HL-60/S4 (cell line): ENCODE results near the gene EEF1G.
"Not testable (repeated sequence)": the region's sequence is repeated elsewhere in the genome, so short reads cannot be mapped to it uniquely, and the experiment has no call there.

ENCODE experiments used
- in situ Hi-C: fragments of 300-500 bp; cut with MboI; formaldehyde crosslinking; loops from 2 replicates; pipeline ENCODE4 v1.14.3; 2022; ENCODE audit warnings: low sequenced_read_pairs

The EEF1G gene

DNA sequence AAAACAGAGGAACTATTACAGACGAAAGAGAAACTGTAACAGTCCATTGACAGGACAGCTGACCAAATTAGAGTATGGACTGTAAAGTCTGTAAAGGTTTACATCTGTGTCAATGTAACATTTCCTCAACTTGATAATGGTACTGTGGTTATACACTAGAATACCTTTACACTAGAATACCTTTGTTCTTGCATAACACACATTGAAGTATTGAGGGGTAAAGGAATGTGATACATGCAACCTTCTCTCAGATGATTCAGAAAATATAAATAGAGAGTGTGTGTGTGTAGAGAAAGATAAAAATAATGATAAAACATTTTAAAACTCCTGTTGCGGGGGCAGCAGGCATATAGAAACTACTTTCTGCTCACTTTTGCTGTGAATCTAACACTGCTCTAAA, 5.6 kb upstream of the EEF1G start:
- in situ Hi-C loops, result no loop called here

DNA sequence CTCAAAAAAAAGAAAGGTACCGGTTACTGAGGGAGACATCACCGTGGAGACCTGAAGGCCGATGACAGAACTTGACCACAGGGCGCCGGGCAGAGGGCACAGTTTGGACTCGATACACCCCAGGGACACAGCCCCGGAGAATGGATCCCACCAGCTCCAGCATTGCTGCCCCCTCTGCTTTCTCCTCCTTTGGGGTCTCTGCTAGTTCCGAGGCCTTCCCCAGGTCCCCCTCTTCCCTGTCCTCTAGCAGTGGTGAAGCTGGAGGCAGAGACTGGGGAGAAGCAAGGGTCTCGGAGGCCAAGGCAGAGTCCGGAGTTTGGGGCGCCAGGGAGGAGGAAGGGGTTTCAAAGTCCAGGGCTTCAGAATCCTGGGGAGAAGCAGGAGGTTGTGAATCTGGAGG, 4.8 kb upstream of the EEF1G start:
- in situ Hi-C loops, result no loop called here

DNA sequence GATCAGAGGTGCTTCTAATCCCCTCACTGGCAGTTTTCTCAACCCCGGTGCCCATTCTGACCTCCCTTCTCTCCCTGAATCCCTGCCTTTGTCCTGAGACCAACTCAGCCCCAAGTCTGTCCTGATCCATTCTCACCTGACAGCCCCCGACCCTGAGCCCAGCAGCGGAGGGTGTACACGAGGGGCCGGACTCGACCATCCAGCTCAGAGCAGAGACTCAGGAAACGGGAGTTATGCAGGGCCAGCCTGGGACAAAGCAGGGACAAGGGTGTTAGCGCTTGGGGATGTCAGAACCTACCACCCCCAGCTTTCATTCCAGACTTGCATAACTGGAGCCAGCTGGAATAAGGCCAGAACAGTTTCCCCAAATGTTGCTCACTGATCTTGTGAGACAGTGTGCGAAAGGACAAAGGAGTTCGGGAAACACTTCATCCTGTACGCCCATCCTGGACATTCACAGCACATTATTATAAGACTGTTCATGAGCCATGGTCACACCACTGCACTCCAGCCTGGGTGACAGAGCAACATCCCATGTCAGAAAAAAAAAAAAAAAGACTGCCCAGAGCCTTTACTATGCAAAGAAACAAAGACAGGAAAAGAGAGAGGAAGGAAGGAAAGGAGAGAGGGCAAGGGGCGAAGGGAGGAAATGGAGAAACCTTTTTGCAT, 3.5 kb upstream of the EEF1G start:
- in situ Hi-C loops, result no loop called here

DNA sequence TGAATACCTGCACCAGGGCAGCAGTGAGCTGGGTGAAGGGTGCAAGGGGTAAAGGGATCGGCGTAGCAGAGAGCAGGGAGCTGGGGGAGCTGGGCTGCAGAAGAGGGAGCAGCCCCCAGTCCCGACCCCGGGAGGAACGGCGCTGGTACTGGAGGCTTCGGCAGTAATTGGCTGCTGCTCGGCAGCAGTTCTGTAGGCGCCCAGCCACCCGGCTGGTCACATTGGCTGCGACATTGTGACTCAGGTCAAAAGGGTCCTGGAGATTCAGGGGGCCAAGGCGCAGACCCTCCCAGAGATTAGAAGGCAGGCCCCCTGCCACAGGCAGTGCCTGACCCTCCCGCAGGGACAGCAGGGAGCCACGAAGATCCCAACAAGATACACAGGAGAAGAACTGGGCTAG, 2.1 kb upstream of the EEF1G start:
- in situ Hi-C loops, result no loop called here

DNA sequence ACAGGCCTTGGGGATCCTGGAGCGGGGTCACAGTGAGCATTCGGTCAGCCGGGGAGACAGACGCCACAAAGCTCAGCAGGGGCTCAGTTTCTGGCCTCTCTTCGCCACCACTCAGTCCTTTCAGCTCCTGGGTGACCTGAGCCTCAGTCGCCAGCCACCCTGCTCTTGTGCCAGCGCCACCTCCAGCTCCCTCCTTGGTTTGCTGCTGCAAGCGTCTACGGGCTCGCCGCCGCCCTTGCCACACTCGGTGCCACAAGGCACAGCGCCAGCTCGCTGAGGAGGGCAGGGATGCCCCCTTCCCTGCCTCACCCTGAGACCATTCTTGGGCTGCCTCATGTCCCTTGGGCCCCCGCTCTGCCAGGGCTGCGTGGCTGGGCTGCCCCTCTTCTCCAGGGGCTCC, 1.5 kb upstream of the EEF1G start:
- in situ Hi-C loops, result no loop called here

DNA sequence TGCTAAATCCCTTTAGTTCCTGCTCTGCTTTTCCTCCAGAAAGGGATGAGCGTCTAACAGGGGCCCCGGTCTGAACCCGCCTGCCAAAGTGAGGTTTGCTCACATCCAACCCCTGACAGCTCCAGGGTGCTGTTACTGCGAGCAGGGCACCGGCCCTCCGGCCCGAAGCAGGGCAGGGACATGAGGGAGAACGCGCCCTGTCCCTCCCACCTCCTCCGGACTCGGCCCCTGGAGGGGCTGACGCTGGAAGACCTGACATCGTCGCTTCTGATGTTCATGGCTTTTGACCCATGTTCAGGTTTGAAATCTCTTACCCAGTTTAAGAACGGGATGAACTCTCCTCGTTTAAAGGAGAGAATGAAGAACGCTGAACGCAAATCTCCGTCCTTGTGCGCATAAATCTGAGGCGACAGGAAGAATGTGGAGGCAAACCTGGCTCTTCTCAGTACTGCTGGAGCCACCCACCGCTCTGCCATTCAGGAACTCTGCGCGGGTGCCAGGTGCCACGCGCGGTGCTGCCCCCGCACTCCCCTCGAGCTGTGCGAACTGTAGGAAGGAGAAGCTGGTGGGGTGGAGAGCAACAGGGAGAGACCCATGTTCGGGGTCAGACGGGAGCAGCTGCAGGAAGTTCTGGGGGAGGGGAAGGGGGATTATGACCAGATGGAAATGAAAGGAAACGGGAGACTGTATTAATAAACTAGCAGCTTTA, 826 bp upstream of the EEF1G start:
- in situ Hi-C loops, result no loop called here

DNA sequence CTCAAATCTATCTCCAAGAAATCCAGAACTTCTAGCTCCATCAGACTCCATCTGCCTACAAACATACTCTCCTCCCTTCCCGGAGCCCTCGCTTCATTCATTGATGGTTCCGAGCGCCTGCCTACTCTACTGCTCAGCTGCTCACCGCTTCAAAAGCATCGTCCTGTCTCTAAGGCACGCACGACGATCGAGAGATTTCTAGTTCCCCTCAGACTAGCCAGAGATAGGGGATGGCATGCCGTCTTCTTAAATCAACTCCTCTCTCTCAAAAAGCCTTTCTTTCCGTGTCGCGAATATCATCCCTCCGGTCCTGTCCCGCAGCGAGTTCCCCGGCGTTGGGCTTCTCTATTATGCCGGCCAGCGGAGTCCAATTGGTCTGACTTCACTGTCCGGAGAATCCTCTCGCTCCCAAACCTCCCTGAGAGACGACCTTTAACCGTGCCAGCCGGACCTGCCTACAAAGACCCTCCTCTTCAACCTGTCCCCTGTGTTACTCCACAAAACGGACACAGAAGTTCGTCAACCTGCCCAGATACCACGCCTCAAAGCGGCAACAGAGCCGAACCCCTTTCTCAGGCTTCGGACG, 592 bp downstream of the EEF1G start:
- in situ Hi-C loops, result no loop called here

DNA sequence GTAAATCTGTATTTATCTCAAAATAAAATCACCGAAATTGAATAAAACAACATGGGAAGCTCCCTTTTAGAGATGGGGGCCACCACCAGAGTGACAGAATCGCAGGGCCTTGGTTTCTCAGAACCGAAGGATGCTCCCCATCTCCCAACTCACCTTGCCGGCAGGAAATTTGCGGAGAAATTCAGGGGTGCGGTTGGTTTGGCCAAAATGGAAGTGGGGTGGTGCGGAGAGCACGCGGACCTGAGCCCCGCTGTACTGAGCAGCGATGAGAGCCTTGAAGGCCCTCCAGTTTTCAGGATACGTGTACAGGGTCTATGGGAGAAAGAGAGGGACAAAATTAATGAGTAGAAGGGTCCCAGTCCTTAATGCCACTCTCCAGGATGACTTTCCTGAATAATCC, 1.3 kb downstream of the EEF1G start:
- in situ Hi-C loops, result no loop called here

DNA sequence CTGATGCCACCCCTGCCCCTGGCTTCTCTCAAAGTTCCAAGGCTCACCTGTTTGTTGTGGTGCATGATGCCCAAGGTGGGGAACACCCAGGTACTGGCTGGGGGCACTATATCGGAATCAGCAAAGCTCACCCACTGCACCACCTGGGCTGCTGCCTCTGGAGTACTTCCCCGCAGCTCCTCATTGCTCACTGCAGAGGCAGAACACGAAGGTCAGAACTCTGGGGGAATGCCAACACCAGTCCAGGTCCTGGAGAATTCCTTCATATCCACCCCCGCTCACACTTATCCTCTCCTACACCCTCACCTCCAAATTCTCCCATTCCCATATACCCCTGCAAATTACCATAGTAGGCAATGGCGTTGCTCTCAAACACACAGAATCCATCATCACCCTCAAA, 2.2 kb downstream of the EEF1G start:
- in situ Hi-C loops, result not testable (repeated sequence)

DNA sequence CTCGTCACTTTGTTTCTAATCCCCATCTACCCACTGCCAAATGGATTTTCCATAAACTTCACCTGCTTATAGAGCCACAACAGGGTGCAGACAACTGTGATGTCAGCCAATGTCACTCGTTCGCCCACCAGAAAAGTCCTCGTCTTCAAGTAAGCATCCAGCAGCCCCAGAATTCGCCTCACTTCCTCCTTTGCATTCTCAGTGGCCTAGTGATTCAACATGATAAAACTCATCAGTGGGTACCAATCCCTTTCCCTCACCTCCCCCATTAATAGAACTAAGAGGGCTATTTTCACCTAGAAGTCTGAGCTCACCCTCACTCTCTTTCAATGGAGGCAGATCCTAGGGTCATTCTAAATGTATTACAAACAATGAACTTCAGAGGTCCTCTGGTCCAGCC, 2.8 kb downstream of the EEF1G start:
- in situ Hi-C loops, result not testable (repeated sequence)

DNA sequence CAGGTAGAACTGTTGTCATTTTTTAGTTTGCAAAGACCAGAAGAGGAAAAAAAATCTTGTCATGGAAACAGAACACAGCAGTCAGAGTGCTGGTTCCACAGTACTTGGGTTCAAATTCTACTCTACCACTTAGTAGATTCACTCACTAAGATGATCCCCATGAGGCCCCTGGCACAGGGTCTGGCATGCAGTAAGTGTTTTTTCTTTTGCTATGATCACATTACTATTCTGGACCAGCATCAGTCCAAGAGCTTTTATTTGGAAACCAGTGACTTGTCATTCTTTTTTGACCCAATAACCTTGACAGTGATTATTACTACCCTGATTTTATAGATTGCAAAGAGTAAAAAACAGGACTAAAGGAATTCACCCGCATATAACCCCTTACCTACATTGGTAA, 4.1 kb downstream of the EEF1G start:
- in situ Hi-C loops, result no loop called here

DNA sequence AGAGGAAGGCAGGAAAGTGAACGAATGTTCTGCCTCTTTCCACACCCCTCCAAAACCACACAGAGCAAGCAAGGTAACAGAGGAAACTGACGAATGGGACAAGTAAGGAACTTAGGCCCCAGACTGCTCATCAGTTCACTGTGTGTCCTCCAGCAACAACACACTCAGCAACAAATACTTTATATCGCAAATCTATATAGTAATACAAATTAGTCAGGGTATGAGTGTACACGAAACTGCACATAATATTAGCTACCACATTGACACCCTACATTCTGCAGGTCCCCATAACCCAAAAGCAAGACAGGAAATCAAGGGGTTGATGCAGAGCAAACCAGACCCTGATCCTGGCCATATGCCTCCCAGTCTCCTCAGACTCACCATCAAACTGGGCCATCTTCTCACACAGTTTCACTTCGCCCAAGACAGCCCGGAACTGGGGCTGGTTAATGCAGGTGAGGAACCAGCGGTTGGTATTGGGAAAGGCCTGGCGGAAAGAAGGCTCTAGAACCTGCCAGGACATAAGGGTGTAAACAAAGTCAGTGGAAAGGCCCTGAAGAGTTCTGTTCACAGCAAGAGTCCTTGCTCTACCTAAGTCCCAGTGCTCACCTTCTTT, 6.6 kb downstream of the EEF1G start:
- in situ Hi-C loops, result no loop called here

DNA sequence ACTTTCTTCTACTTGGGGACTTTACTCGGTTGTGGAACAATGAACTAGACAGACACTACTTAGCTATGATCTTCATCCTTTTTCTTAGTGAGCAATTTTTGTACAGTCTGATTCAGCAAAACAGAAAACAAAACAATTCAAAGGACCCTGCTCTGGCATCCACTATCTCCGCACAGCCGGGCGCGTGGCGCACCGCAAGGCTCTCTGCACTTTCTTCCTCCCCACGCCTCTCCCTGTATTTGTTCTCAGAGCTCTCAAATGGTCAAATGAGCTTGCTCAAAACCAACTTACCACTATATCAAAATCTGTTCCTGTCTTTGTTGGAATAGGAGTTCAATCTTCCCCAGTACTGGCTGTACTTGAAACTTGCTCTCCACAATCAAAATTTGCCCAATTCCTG, 7.4 kb downstream of the EEF1G start:
- in situ Hi-C loops, result no loop called here

DNA sequence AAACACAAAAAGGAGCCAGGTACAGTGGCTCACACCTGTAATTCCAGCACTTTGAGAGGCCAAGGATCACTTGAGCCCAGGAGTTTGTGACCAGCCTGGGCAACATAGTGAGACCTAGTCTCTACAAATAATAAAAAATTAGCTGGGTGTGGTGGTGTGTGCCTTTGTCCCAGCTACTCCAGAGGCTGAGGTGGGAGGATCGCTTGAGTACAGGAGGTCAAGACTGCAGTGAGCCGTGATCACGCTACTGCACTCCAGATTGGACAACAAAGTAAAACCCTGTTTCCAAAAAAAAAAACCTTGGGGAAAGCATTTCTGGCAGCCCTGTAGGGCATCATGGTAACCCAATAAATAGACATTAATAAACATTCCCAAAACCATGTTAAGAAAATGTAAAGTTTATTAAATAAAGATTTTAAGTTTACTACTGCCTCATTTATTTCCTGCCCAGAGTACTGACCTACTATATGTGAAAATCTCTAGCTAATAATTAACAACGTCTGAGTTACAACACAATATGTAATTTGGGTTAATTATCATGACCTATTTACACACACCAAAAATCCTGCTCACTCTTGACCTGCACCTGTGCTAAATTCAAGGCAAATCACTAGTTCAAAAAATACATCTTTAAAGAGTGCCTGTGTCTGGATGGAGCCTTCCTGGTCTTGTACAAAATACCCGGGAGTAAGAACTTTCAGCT, 8.4 kb downstream of the EEF1G start:
- in situ Hi-C loops, result no loop called here

DNA sequence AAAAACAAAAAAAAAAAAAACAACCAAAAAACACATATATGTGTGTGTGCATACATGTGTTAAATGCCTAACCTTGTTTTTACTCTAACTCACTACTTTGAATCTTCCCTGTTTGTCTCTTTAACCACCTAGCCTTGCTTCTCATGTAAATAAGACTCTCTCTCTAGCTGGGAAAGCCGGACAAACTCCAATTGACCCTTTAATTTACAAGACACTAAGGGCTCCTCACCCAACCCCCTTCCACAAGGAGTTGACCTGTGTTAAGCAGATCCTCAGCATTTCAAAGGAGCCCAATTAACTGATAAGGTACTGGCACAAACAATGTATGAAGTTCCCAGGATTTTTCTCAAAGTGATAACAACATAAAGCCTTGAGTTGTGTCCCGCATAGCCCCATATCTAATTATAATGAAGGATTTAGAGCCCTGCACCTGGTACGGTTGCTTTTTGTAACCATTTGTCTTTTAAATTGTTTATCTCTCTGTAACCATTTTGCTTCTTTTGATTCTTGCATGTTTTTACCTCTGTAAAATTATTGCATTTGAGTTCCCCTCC, 11.9 kb downstream of the EEF1G start:
- in situ Hi-C loops, result not testable (repeated sequence)

DNA sequence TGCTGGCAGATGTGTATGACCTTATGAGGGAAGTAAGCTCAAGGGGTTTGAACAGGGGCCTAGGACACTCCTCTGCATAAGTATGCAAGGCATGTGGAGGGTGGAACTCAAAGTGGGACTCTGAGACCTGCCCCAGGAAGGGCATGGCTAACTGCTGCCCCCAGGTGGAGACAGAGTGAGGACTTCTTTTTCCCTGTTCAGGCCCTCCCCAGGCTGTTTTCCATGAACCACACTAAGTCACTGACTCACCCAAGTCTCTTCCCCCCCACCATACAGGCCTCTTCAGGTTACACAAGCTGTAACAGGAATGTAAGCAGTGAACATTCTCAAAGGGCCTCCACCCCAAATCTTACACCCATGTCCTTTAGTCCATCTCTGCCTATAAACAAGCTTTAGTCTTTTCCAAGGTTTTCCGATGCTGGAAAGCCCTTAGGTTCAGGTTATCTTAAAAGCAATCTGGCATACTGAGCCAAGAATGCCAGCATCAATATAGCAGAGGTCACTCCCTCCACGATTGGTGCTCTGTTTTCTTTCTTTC, 13.1 kb downstream of the EEF1G start:
- in situ Hi-C loops, result no loop called here

DNA sequence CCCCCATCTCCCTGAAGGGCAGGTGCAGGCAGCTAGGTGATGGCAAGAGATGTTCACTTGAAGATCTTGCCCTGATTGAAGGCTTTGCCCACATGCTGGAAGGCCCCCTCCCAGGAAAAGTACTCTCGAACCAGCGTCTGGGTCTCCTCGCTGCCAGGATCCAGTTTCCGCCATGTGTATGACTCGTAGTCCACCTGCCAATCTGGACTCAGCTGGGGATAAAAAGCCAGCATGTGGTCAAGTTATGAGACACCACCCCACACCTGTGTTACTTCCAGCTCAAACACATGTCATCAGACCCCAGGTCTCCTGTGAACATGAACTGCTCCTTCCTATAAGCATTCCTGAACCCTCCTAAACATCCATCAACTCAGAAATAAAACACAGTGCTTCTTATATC, 14.1 kb downstream of the EEF1G start:
- in situ Hi-C loops, result loop anchor here (10.0 kb wide), 2 partner anchors 135 to 165 kb away; no protein-coding TSS in a partner anchor

DNA sequence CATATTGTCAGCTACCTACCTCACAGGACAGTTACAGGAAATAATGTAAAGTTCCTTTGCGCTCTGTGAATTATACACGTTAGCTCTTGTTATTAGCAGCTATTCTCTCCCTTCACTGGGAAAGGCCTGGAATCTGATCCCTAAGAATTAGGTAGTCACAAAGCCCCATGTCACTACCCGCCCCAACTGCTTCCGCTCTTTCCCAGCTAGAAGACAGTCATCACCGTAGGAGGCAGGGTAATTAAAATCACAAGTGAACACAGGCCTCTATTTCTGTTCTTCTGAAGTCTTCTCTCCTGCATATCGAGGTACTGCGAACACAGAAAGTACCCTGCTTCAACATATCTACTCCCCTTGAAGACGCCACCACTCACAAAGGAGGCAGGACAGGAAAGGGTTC, 14.5 kb downstream of the EEF1G start:
- in situ Hi-C loops, result loop anchor here (10.0 kb wide), 2 partner anchors 134 to 164 kb away; no protein-coding TSS in a partner anchor

DNA sequence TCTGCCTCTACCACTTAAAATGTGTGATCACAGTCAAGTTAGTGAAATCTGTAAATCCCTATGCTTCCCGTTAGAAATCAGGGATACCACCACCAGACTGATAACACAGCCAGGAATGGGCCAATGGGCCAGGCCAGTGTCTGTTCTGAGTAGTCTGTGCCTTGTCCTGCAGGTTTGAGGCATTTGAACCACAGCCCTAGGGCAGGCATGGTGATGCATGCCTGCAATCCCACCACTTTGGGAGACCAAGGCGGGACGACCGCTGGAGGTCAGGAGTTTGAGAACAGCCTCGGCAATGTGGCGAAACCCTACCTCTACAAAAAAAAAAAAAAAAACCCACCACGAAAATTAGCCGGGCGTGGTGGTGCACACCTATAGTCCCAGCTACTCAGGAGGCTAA, 15.0 kb downstream of the EEF1G start:
- in situ Hi-C loops, result loop anchor here (10.0 kb wide), 2 partner anchors 134 to 164 kb away; no protein-coding TSS in a partner anchor

DNA sequence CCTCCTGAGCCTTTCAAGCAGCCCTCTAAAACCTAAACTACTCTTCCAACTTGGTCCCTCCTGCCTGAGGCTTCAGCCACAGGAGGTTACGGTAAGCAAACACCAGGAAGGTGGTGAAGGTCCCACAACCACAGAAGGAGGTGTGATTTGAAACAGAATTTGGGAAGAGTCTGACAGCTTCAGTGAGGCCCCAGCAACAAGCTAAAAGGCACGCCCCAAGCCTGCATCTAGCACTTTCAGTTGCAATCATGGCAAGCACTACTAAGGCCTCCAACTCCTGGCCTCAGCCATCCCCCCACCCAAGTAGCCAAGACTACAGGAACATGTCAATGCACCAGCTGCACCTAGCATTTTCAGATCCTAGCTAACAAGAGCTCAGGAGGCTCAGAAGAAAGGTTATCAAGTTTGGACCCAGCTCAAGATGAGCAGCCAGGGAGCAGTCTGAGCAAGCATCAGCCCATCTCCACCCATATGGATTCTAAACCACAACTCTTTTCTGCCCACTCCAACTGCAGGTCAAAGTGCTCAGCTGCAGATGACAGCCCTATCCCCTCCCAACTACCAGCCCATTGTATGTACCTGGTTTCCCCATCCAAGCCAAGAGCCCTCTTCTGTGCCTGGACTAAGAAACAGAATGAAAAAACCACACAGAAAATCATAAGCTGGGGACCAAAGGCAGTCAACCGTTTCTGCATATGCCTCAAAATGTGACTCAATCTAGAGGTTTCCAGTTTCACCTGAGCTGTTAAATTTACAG, 16.6 kb downstream of the EEF1G start:
- in situ Hi-C loops, result loop anchor here (10.0 kb wide), 2 partner anchors 132 to 162 kb away; no protein-coding TSS in a partner anchor
